NCI-H510A (cell line): ENCODE data around the gene DUSP6.
A peak's percentile ranks its signal among the peaks of the same experiment; 100 is the strongest.

Experiments
- DNase-seq: peaks from one replicate; lab custom pipeline; 2025; lab: John Stamatoyannopoulos, UW

Gene DUSP6

GRCh38 chr12:89373763-89374572 is 21.7 kb upstream of the DUSP6 start:
- DNase-seq = no peak

GRCh38 chr12:89372584-89373370 is 20.5 kb upstream of the DUSP6 start:
- DNase-seq = no peak

GRCh38 chr12:89370850-89371249 is 18.5 kb upstream of the DUSP6 start:
- DNase-seq = no peak

GRCh38 chr12:89370421-89370831 is 18.1 kb upstream of the DUSP6 start:
- no peak for DNase-seq

- DNase-seq = no peak
Observed at GRCh38 chr12:89369166-89369565, 16.9 kb upstream of the DUSP6 start.

GRCh38 chr12:89368391-89368790 is 16.1 kb upstream of the DUSP6 start:
- no peak for DNase-seq

GRCh38 chr12:89366676-89367364 is 14.5 kb upstream of the DUSP6 start:
- no peak for DNase-seq

GRCh38 chr12:89364631-89365030 is 12.3 kb upstream of the DUSP6 start:
- no peak for DNase-seq

- no peak for DNase-seq
Observed at GRCh38 chr12:89364058-89364457, 11.8 kb upstream of the DUSP6 start.

- DNase-seq = no peak
Observed at GRCh38 chr12:89363582-89363981, 11.3 kb upstream of the DUSP6 start.

GRCh38 chr12:89363084-89363483 is 10.8 kb upstream of the DUSP6 start:
- no peak for DNase-seq

GRCh38 chr12:89359615-89360014 is 7.3 kb upstream of the DUSP6 start:
- no peak for DNase-seq

- no peak for DNase-seq
Observed at GRCh38 chr12:89358805-89359204, 6.5 kb upstream of the DUSP6 start.

- DNase-seq = no peak
Observed at GRCh38 chr12:89357297-89357730, 5.0 kb upstream of the DUSP6 start.

GRCh38 chr12:89356069-89356665 is 3.9 kb upstream of the DUSP6 start:
- no peak for DNase-seq

- no peak for DNase-seq
Observed at GRCh38 chr12:89355243-89356068, 3.2 kb upstream of the DUSP6 start.

GRCh38 chr12:89354612-89355067 is 2.3 kb upstream of the DUSP6 start:
- DNase-seq = no peak

GRCh38 chr12:89353823-89354611 is 1.7 kb upstream of the DUSP6 start:
- DNase-seq = peak; percentile 72

- DNase-seq = peak; percentile 72
Observed at GRCh38 chr12:89353188-89353822, 1.0 kb upstream of the DUSP6 start.

GRCh38 chr12:89352242-89352491 is 134 bp downstream of the DUSP6 start:
- no peak for DNase-seq
